GM12872 (cell line): ENCODE data around the gene MME.

Source experiments
- TF ChIP-seq, protein P1 (sequence below): IDR thresholded peaks from 3 replicates; pipeline ENCODE4 v1.5.1; 2011; ENCODE audit warnings: low read depth, mild to moderate bottlenecking, low read length, moderate library complexity; ENCODE audit not compliant: insufficient read depth

The MME gene

GRCh38 chr3:155229086-155229485 is 149.0 kb downstream of the MME start:
- TF ChIP-seq, protein P1, sequence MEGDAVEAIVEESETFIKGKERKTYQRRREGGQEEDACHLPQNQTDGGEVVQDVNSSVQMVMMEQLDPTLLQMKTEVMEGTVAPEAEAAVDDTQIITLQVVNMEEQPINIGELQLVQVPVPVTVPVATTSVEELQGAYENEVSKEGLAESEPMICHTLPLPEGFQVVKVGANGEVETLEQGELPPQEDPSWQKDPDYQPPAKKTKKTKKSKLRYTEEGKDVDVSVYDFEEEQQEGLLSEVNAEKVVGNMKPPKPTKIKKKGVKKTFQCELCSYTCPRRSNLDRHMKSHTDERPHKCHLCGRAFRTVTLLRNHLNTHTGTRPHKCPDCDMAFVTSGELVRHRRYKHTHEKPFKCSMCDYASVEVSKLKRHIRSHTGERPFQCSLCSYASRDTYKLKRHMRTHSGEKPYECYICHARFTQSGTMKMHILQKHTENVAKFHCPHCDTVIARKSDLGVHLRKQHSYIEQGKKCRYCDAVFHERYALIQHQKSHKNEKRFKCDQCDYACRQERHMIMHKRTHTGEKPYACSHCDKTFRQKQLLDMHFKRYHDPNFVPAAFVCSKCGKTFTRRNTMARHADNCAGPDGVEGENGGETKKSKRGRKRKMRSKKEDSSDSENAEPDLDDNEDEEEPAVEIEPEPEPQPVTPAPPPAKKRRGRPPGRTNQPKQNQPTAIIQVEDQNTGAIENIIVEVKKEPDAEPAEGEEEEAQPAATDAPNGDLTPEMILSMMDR: no peak

DNA sequence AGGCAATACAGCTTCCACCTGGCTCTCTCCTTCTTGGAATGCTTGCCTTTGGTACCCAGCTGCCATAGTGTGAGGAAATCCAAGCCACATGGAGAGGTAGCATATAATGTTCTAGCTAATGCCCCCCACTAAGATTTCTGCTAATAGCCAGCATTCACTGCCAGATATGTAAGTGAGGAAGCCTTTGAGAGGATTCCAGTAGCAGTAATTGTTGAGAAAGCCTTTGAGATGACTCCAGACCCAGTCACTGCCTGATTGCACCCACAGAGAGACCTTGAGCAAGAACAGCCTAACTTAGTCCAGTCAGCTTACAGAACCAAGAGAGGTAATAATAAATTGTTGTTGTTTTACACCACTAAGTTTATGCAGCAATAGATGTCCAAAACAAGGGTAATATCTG is 150.3 kb downstream of the MME start:
- TF ChIP-seq, protein P1: no peak

GRCh38 chr3:155231792-155232191 is 151.7 kb downstream of the MME start:
- TF ChIP-seq, protein P1: no peak

GRCh38 chr3:155232605-155233004 is 152.5 kb downstream of the MME start:
- TF ChIP-seq, protein P1: no peak

DNA sequence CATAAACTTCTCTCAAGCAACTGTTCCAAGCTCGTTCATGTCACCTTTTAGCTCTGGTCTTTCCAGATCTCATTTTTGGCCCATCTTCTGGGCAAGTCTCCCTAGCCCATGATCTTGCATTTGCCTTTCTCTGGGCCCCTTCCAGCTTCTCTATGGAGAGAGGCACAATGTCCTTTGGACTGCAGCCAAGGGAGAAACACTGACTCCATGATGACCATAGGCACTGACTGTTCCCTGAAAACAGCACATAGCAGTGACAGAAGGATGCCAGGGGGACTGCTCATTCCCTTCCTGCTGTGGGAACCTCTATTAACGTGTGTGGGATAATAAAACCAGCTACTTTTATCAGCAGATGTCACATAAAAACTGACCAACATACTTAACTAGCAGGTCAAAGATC is 153.1 kb downstream of the MME start:
- TF ChIP-seq, protein P1: no peak
